ENCODE data around the gene PRTG. TPM values are rescaled to one million over a fixed set of nuclear protein-coding genes. Genes with fewer than 3 reads are reported as not detected.

Gene PRTG
- total and polyA plus RNA-seq, 10 of the 15 experiments (the other 5 are each of a cell fraction or from before 2014, with no cell fraction given), result under 0.01 to 0.25 TPM; not detected in 8

- no peak for ATAC-seq
- WGBS (ENCODE audit: insufficient coverage, insufficient replicate concordance, low lambda C conversion rate, missing lambda C conversion rate), result 55% methylated on average over 4 of the region's 4 CpGs
- SMC1A ChIA-PET (ENCODE audit: uncharacterized antibody, unreplicated experiment), result interaction anchor here (1.0 to 2.9 kb wide), 3 partner anchors 25 to 125 kb away, joined by 3 to 13 read pairs (median 5); no protein-coding TSS in a partner anchor
Observed at GRCh38 chr15:55775316-55775715, 32.4 kb upstream of the PRTG start.

More at GRCh38 chr15:55775316-55775715, 32.4 kb upstream of the PRTG start:
- no TSS peak for BruUV-seq (replicated peaks)
- no peak for DNase-seq (ENCODE audit: low read depth, low spot score)
- in situ Hi-C loops (cut with MboI), result no loop called here
- Histone ChIP-seq H3K27me3 (replicated peaks in 1 of 2; ENCODE audit: control insufficient read depth in 2 of 2, insufficient read depth in 2 of 2, low read length in 1 of 2) (no peaks in the 10 kb centered on the region; a peak in 1 of 4 replicates), H2AFZ (ENCODE audit: control insufficient read depth, low read depth, low read length) (no peak overlapping the region), H3K9ac (ENCODE audit: control insufficient read depth, insufficient read depth, low read length) (no peak overlapping the region), H3K4me1 (ENCODE audit: control insufficient read depth, insufficient read depth, low read length) (no peaks in the 10 kb centered on the region), H3K4me3 (no peak overlapping the region), H3K4me2 (ENCODE audit: control insufficient read depth, insufficient read depth) (no peak overlapping the region), H3K9me3 (replicated peaks; ENCODE audit: control insufficient read depth, insufficient read depth, low read length) (no peaks in the 10 kb centered on the region), H3K27ac (ENCODE audit: control insufficient read depth, insufficient read depth) (no peak overlapping the region), H4K20me1 (ENCODE audit: control insufficient read depth, insufficient read depth) (no peaks in the 10 kb centered on the region), H3K36me3 (ENCODE audit: control insufficient read depth in 2 of 2, insufficient read depth in 2 of 2, low read length in 1 of 2) (no peaks in the 10 kb centered on the region), H3K79me2 (ENCODE audit: control insufficient read depth, insufficient read depth, low read length) (no peaks in the 10 kb centered on the region)
- ChIA-PET POLR2A (no interaction called here), RAD21 (ENCODE audit: unreplicated experiment) (no interaction called here), CTCF (interaction anchor here (1.1 to 2.3 kb wide), 11 partner anchors 10 to 132 kb away, joined by 3 to 7 read pairs (median 4); no protein-coding TSS in a partner anchor)
- intact Hi-C loops (cut with micrococcal nuclease; ENCODE audit: unreplicated experiment), result no loop called here
- no peak for TF ChIP-seq ZNF207 (IDR thresholded peaks at IDR 0.05; ENCODE audit: borderline replicate concordance)
- no peak for TF ChIP-seq POLR2AphosphoS2 (IDR thresholded peaks at IDR 0.05; ENCODE audit: low read depth, low read length)
- TF ChIP-seq, protein P1, sequence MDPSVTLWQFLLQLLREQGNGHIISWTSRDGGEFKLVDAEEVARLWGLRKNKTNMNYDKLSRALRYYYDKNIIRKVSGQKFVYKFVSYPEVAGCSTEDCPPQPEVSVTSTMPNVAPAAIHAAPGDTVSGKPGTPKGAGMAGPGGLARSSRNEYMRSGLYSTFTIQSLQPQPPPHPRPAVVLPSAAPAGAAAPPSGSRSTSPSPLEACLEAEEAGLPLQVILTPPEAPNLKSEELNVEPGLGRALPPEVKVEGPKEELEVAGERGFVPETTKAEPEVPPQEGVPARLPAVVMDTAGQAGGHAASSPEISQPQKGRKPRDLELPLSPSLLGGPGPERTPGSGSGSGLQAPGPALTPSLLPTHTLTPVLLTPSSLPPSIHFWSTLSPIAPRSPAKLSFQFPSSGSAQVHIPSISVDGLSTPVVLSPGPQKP (IDR thresholded peaks at IDR 0.05; ENCODE audit: low read depth, low read length), result no peak
- no peak for TF ChIP-seq GATAD2B (conservative IDR thresholded peaks at IDR 0.05; ENCODE audit: low read depth)
- TF ChIP-seq ZZZ3 (IDR thresholded peaks at IDR 0.05; ENCODE audit: control insufficient read depth, insufficient read length, low read depth), result no peak
- no peak for TF ChIP-seq ZBTB33 (IDR thresholded peaks at IDR 0.05)
- TF ChIP-seq TCF7 (IDR thresholded peaks at IDR 0.05; ENCODE audit: borderline replicate concordance), result no peak
- no peak for FAIRE-seq
